ENCODE data around the gene SDR42E1.
"Not testable (repeated sequence)": the region's sequence is repeated elsewhere in the genome, so short reads cannot be mapped to it uniquely, and the experiment has no call there.

The SDR42E1 gene

GRCh38 chr16:82016964-82017363 lies 5.7 kb upstream of the SDR42E1 start:
- Histone ChIP-seq H3K9ac (ENCODE audit: low read depth, low read length) (no peak overlapping the region), H3K27me3 (ENCODE audit: insufficient read depth, low read length) (no peaks in the 10 kb centered on the region), H3K27ac (ENCODE audit: low read length) (no peak overlapping the region), H3K4me3 (ENCODE audit: low read length) (no peak overlapping the region), H3K9me3 (ENCODE audit: insufficient read depth, low read depth, low read length) (peaks cover 3% of the 10 kb centered on the region; the same call in 1 of the 2 replicates), H3K4me1 (ENCODE audit: insufficient read depth, low read length) (no peaks in the 10 kb centered on the region), H3K36me3 (ENCODE audit: insufficient read depth, low read depth, low read length) (no peaks in the 10 kb centered on the region)

DNA sequence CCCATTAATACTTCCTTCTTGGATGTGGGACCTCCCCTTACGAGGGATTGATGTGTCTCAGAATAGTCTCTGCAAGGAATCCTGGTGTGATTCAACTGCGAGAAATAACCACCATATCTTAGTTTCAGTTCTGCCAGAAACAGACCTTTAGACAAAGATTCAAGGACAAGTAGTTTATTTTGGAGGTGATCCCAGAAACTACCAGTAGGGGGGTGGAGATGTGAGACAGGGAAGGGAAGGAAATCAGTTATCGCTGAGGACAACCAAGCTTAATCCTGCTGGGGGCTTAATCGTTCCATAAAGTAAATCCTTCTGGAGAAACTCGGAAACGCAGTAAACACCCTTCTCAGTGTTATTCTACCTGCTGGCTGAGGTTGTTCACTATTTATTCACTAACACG lies 5.0 kb upstream of the SDR42E1 start:
- Histone ChIP-seq H3K36me3 (ENCODE audit: insufficient read depth, low read depth, low read length) (no peaks in the 10 kb centered on the region), H3K9ac (ENCODE audit: low read depth, low read length) (no peak overlapping the region), H3K4me3 (ENCODE audit: low read length) (no peak overlapping the region), H3K27me3 (ENCODE audit: insufficient read depth, low read length) (no peaks in the 10 kb centered on the region), H3K4me1 (ENCODE audit: insufficient read depth, low read length) (no peaks in the 10 kb centered on the region), H3K9me3 (ENCODE audit: insufficient read depth, low read depth, low read length) (peaks cover 3% of the 10 kb centered on the region; the same call in 1 of the 2 replicates), H3K27ac (ENCODE audit: low read length) (no peak overlapping the region)

DNA sequence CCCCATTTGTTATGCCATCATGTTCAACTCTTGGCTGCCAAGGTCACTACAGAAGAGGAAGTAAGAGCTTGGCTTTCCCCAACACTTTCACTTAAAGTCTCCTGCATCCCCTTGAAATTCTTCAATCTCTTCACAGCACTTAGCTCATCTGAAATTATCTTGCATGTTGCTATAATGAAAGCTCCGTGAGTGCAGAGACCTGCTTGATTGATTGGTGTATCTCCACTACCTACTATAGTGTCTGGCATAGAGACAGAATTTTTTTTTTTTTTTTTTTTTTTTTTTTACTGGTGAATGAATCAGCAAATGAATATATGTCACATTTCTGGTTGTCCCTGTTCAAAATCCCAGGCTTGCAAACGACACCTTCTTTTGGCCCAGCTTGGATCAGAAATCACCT lies 1.9 kb upstream of the SDR42E1 start:
- no peak overlapping the region for H3K4me3 ChIP-seq (ENCODE audit: low read length)
- no peaks in the 10 kb centered on the region for H3K4me1 ChIP-seq (ENCODE audit: insufficient read depth, low read length)
- H3K27me3 ChIP-seq (ENCODE audit: insufficient read depth, low read length) = no peaks in the 10 kb centered on the region
- no peaks in the 10 kb centered on the region for H3K36me3 ChIP-seq (ENCODE audit: insufficient read depth, low read depth, low read length)
- peaks cover 33% of the 10 kb centered on the region for H3K9me3 ChIP-seq (ENCODE audit: insufficient read depth, low read depth, low read length)
- no peak overlapping the region for H3K27ac ChIP-seq (ENCODE audit: low read length)
- H3K9ac ChIP-seq (ENCODE audit: low read depth, low read length) = no peak overlapping the region

- H3K36me3 ChIP-seq (ENCODE audit: insufficient read depth, low read depth, low read length) = no peaks in the 10 kb centered on the region
- no peak overlapping the region for H3K27ac ChIP-seq (ENCODE audit: low read length)
- no peaks in the 10 kb centered on the region; the same call in 1 of the 2 replicates for H3K4me1 ChIP-seq (ENCODE audit: insufficient read depth, low read length)
- no peak overlapping the region for H3K4me3 ChIP-seq (ENCODE audit: low read length)
- H3K9ac ChIP-seq (ENCODE audit: low read depth, low read length) = no peak overlapping the region
- no peaks in the 10 kb centered on the region for H3K27me3 ChIP-seq (ENCODE audit: insufficient read depth, low read length)
- H3K9me3 ChIP-seq (ENCODE audit: insufficient read depth, low read depth, low read length) = peaks cover 40% of the 10 kb centered on the region
Measured at GRCh38 chr16:82010649-82011048, 621 bp downstream of the SDR42E1 start.

GRCh38 chr16:82009789-82010188 lies 1.5 kb downstream of the SDR42E1 start:
- not testable (repeated sequence) for H3K27ac ChIP-seq (ENCODE audit: low read length); H3K4me3 ChIP-seq (ENCODE audit: low read length); H3K36me3 ChIP-seq (ENCODE audit: insufficient read depth, low read depth, low read length); H3K4me1 ChIP-seq (ENCODE audit: insufficient read depth, low read length); H3K27me3 ChIP-seq (ENCODE audit: insufficient read depth, low read length); H3K9ac ChIP-seq (ENCODE audit: low read depth, low read length)
- H3K9me3 ChIP-seq (ENCODE audit: insufficient read depth, low read depth, low read length) = peaks cover 37% of the 10 kb centered on the region

- H3K9ac ChIP-seq (ENCODE audit: low read depth, low read length) = no peak overlapping the region
- no peaks in the 10 kb centered on the region for H3K36me3 ChIP-seq (ENCODE audit: insufficient read depth, low read depth, low read length)
- no peak overlapping the region for H3K4me3 ChIP-seq (ENCODE audit: low read length)
- H3K9me3 ChIP-seq (ENCODE audit: insufficient read depth, low read depth, low read length) = peaks cover 37% of the 10 kb centered on the region
- H3K27ac ChIP-seq (ENCODE audit: low read length) = no peak overlapping the region
- no peaks in the 10 kb centered on the region for H3K27me3 ChIP-seq (ENCODE audit: insufficient read depth, low read length)
- no peaks in the 10 kb centered on the region; the same call in 1 of the 2 replicates for H3K4me1 ChIP-seq (ENCODE audit: insufficient read depth, low read length)
Measured at GRCh38 chr16:82008957-82009592, 2.2 kb downstream of the SDR42E1 start.

DNA sequence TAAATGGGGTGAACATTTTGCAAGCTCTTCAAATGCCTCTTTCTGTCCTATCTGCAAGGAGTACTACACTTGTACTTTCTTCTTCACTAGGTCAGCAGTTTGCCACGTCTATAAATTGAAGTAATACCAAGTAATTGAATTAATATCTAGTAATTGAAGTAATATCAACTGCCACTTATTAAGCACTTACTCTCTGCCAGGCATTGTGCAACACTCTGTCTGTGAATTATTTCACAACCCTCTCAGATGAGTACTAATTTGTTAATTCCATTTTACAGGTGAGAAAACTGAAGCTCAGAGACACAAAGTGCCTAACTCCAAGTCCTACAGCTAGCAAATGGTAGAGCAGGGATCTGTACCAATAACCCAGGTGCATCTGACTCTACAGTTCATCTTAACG lies 4.1 kb downstream of the SDR42E1 start:
- Histone ChIP-seq H3K4me1 (ENCODE audit: insufficient read depth, low read length) (no peaks in the 10 kb centered on the region; the same call in 1 of the 2 replicates), H3K9ac (ENCODE audit: low read depth, low read length) (no peak overlapping the region), H3K27me3 (ENCODE audit: insufficient read depth, low read length) (no peaks in the 10 kb centered on the region), H3K4me3 (ENCODE audit: low read length) (no peak overlapping the region), H3K36me3 (ENCODE audit: insufficient read depth, low read depth, low read length) (no peaks in the 10 kb centered on the region), H3K27ac (ENCODE audit: low read length) (no peak overlapping the region), H3K9me3 (ENCODE audit: insufficient read depth, low read depth, low read length) (peaks cover 37% of the 10 kb centered on the region)

DNA sequence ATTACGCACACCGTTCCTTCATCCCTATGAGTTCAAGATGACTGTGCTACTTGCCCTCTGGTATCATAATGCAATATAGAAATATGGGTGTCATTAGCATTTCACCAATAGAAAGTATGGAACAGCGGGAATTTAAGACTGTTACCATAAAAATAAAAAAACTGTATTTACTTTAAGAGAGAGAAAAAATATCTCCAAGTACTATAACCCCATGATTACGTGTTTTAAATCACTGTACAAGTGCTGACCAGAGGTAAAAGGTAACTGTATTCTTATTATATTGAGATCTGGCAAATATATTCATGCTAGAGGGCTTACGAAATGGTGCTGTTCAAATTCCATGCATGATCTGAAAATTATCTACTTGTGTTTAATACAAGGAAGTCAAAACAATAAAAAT lies 5.2 kb downstream of the SDR42E1 start:
- H3K4me1 ChIP-seq (ENCODE audit: insufficient read depth, low read length) = no peaks in the 10 kb centered on the region; the same call in 1 of the 2 replicates
- H3K9me3 ChIP-seq (ENCODE audit: insufficient read depth, low read depth, low read length) = peaks cover 36% of the 10 kb centered on the region
- no peak overlapping the region for H3K4me3 ChIP-seq (ENCODE audit: low read length)
- no peak overlapping the region for H3K27ac ChIP-seq (ENCODE audit: low read length)
- H3K36me3 ChIP-seq (ENCODE audit: insufficient read depth, low read depth, low read length) = no peaks in the 10 kb centered on the region
- H3K9ac ChIP-seq (ENCODE audit: low read depth, low read length) = no peak overlapping the region
- H3K27me3 ChIP-seq (ENCODE audit: insufficient read depth, low read length) = no peaks in the 10 kb centered on the region

DNA sequence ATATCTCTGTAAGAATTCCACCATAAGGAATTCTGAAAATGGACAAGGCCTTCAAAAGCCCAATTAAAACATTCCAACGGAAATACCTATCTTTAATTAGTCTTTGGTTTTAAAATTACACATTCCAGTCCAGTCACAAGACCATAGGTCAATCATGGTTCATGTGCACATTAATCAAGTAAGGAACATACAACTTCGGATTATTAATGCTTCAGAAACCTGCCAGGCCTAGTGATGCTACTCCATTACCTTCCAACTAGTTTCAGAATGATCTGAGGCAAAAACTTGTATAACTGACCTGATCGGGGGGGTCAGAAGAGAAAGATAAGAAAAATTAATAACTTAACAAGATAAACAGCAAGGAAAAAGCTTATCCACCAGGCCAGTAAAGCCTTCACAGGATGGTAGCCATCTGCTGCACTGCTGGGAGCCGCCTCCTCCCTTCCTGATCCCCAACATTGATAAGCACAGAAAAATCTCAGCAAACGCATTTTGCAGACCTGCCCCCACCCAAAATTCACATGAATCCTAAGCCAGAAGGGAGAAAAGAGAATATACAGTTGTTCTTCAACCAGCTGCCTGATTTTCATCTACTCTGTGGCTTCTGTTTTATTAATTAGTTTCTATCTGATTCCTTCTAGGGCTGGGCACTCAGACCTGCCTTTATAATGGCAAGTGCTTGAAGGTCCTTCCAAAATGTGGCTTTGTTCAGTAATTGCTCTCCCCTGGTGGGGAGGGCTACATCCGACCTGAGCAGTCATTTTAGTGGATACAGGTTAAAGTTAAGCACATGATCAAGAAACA lies 6.0 kb downstream of the SDR42E1 start:
- Histone ChIP-seq H3K4me1 (ENCODE audit: insufficient read depth, low read length) (no peaks in the 10 kb centered on the region; the same call in 1 of the 2 replicates), H3K9ac (ENCODE audit: low read depth, low read length) (no peak overlapping the region), H3K36me3 (ENCODE audit: insufficient read depth, low read depth, low read length) (no peaks in the 10 kb centered on the region), H3K9me3 (ENCODE audit: insufficient read depth, low read depth, low read length) (peaks cover 28% of the 10 kb centered on the region), H3K27ac (ENCODE audit: low read length) (no peak overlapping the region), H3K27me3 (ENCODE audit: insufficient read depth, low read length) (no peaks in the 10 kb centered on the region), H3K4me3 (ENCODE audit: low read length) (no peak overlapping the region)

- H3K4me3 ChIP-seq (ENCODE audit: low read length) = no peak overlapping the region
- H3K27me3 ChIP-seq (ENCODE audit: insufficient read depth, low read length) = no peaks in the 10 kb centered on the region
- no peak overlapping the region for H3K9ac ChIP-seq (ENCODE audit: low read depth, low read length)
- peaks cover 22% of the 10 kb centered on the region for H3K9me3 ChIP-seq (ENCODE audit: insufficient read depth, low read depth, low read length)
- no peaks in the 10 kb centered on the region for H3K36me3 ChIP-seq (ENCODE audit: insufficient read depth, low read depth, low read length)
- H3K27ac ChIP-seq (ENCODE audit: low read length) = no peak overlapping the region
- H3K4me1 ChIP-seq (ENCODE audit: insufficient read depth, low read length) = no peaks in the 10 kb centered on the region; the same call in 1 of the 2 replicates
Measured at GRCh38 chr16:82004601-82005000, 6.7 kb downstream of the SDR42E1 start.

- Histone ChIP-seq H3K9ac (ENCODE audit: low read depth, low read length) (no peak overlapping the region), H3K9me3 (ENCODE audit: insufficient read depth, low read depth, low read length) (peaks cover 5% of the 10 kb centered on the region; the same call in 1 of the 2 replicates), H3K27me3 (ENCODE audit: insufficient read depth, low read length) (no peaks in the 10 kb centered on the region), H3K36me3 (ENCODE audit: insufficient read depth, low read depth, low read length) (no peaks in the 10 kb centered on the region), H3K4me1 (ENCODE audit: insufficient read depth, low read length) (no peaks in the 10 kb centered on the region; the same call in 1 of the 2 replicates), H3K27ac (ENCODE audit: low read length) (no peak overlapping the region), H3K4me3 (ENCODE audit: low read length) (no peak overlapping the region)
Measured at GRCh38 chr16:82002831-82003230, 8.4 kb downstream of the SDR42E1 start.

GRCh38 chr16:81997738-81998137 lies 13.5 kb downstream of the SDR42E1 start:
- Histone ChIP-seq H3K9me3 (ENCODE audit: insufficient read depth, low read depth, low read length) (no peaks in the 10 kb centered on the region), H3K36me3 (ENCODE audit: insufficient read depth, low read depth, low read length) (no peaks in the 10 kb centered on the region), H3K27ac (ENCODE audit: low read length) (no peak overlapping the region), H3K4me1 (ENCODE audit: insufficient read depth, low read length) (peaks cover 4% of the 10 kb centered on the region; the same call in 1 of the 2 replicates), H3K9ac (ENCODE audit: low read depth, low read length) (no peak overlapping the region), H3K4me3 (ENCODE audit: low read length) (no peak overlapping the region), H3K27me3 (ENCODE audit: insufficient read depth, low read length) (no peaks in the 10 kb centered on the region)

All from iPS-20b (cell line).